Dermis blood vessel endothelial cell (primary cell): ENCODE results near the gene SNX13. TPM values are rescaled to one million over a fixed set of nuclear protein-coding genes. Genes with fewer than 3 reads are reported as not detected.

ENCODE experiments used
- DNase-seq: peaks from one replicate; pipeline ENCODE4 v3.0.0; 2010
- total RNA-seq: library from RNA; depleted of rRNA; stranded (reverse); fragments of >200 nt; gene quantifications from 2 replicates; pipeline ENCODE4 v1.2.3, GENCODE V29; 2014

The SNX13 gene
- total RNA-seq, 1 donor from 2014 or later, result 35.1 TPM

DNA sequence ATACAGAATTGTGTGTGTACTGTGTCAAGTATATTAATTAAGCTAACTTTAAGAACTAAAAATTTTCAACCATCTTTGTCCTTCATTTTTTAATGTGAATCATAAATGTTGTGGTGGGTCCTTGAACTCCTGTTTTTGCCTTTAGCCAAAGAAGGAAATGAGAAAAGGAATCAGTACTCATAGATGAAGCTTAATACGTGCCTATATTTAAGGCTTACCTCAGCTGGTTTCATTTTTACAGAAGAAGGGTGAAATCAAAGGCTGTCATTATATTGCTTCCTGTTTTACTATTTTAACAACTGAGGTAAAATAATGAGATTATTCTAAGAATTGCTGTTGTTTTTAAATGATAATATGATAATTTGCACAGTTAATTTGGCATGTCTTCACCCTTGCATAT lies 6.3 kb upstream of the SNX13 start:
- DNase-seq, result no peak

DNA sequence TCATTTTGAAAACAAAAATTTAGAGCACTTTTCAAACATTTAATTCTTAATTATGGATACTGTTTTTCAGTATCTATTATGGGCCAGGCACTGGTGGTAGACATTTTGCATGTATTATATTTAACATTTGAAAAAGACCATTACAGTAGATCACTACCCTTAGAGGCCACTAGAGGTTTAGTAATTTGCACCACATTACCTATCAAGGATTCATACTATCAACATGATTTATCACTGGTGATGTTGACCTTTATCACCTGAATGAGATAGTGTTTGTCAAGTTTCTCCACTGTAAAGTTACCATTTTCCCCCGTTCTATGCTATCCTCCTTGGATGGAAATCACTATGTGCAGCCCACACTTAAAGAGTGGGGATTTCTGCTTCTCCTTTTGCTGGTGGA lies 4.4 kb upstream of the SNX13 start:
- DNase-seq, result no peak

DNA sequence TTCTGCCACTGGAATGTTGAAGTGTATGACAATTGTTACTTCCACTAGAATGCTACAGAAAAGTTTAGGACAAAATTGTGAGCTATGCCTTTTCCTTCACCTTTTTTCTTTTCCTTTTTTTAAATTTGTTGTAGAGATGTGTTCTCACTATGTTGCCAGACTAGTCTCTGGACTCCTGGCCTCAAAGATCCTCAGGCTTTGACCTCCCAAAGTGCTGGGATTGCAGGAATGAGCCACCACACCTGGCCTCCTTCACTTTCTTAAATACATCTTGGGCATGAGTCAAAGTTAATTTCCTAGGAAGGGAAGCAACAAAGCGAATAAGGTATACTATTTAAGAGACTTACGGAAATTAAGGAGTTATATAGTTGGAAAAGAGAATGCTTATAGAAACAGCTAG lies 2.7 kb upstream of the SNX13 start:
- no peak for DNase-seq

DNA sequence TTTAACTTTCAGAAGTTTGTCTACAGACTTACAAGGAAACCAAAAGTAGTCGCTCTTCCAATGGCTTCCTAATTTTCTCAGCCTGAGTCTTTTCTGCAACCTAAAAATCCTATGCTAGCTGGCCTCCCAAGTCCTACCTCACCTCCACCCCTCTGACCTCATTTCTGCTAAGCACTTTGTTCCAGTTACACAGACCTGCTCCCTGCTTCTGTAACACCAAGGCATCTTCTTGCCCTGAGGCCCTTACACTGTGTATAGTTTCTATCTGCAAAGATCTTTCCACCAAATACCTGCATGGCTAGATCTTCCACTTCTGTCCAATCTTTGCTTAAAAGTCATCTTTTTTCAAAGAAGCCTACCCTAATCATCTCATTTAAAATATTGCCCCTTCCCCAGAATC lies 1.9 kb upstream of the SNX13 start:
- DNase-seq, result no peak

DNA sequence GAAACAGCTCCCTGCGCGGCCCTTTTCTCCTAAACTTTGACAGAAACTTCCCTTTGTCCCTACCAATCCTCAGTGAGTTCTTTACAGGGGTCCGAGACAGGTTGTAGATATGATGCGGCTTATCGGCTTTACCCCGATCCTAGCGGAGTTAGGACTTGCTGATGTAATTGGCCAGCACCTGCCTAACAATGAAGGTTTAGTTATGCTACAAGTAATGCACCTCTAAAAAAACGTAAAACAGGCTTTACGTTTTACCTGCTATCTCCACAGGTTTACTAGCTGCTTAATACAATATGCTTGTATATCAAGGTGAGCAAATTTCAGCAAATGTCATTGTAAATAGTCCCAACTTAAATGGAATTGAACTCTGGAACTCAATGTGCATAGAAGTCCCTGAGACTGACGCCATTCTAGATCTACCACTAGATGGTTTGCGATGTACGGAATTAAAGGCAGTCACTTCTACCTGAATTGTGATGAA lies 697 bp upstream of the SNX13 start:
- peak; percentile 26 for DNase-seq

DNA sequence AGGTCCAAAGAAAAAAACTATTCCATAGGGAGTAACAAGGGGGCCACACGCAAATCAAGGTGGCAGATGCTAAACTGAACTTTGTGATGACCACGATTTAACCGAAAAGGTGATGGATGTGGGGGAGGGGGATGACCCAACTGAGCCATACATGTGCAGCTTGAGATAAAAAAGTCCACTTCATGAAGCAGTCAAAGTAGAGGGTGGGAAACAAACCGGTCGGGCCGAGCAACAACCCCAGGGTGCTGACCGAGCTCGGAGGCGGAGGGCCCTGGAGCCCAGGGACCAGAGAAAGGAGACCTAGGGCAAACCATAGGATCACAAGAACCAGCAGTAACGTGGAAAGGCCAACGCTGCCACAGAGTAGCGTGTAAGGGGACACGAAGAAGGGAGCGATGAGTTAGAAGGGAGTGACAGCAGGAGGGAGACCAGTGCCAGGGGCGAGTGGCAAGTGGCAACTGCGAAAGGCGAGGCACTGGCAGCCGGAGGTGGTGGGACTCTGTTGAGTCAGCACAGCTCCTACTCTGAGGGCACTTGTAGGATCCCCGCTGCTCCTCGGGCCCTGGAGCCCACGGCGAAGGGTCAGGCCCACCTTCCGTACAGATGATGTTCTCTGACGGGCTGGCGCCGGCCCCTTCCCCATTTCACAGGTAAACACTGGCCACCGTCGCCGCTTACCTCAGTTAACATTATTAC lies 540 bp downstream of the SNX13 start:
- peak; percentile 56 for DNase-seq

DNA sequence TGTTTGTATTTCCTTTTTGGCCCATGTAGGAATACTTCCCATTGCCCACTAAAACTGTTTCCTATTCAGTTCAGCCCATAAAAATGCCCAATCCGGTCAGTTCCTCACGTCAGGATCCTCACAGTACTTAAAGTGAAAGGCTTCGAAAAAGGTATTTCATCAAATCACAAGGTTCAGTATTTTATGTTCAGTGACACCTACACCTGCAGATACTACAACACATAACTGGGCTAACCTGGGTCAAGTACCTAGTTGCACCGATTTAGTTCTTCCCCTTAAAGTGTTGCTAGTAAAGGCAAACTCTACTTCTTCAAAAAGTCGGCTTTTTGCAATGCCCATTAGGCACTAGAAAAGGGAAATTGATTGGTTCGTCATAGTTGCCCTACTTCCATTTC lies 1.1 kb downstream of the SNX13 start:
- DNase-seq, result peak; percentile 59

DNA sequence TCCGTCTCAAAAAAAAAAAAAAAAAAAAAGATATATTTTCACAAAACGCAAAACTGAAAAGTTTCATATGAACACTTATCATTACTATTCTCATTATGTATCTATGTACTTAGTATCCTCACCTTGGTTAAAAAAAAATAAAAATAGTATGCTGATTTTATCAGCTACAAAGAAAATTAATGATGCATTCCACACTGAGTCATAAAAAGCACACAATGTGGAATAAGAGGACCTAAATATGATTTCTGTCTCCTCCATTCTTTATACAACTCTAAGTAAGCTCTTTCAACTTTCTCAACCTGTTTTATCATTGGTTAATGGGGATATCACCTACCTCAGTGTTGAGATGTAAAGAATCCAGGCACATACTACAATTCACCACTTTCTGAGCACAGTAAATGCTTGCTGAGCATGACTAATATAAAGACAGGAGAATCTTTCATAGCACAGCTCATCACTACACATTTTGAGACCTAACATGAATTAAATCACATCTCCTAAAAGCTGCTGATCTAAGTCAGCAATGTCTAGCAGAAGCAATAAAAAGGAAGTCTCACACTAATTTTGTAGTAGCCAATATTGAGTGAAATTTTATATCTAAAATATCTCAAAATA lies 2.7 kb downstream of the SNX13 start:
- no peak for DNase-seq

DNA sequence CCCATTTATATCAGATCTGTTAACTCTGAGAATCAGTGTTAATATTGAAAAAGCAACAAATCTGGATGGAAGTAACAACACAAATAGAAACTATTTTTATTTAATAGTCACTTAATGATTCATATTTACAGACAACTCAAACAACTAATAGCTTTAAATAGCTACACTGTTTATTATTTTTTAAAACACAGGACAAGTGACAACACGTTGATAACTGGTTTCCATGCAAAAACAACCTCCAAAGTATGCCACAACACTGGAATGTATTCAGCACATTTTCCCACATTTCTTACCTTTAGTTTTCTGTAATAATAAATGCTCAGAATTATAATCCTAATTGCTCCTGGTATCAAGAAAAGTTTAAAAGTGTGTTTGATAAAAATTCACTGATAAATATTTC lies 4.0 kb downstream of the SNX13 start:
- no peak for DNase-seq

DNA sequence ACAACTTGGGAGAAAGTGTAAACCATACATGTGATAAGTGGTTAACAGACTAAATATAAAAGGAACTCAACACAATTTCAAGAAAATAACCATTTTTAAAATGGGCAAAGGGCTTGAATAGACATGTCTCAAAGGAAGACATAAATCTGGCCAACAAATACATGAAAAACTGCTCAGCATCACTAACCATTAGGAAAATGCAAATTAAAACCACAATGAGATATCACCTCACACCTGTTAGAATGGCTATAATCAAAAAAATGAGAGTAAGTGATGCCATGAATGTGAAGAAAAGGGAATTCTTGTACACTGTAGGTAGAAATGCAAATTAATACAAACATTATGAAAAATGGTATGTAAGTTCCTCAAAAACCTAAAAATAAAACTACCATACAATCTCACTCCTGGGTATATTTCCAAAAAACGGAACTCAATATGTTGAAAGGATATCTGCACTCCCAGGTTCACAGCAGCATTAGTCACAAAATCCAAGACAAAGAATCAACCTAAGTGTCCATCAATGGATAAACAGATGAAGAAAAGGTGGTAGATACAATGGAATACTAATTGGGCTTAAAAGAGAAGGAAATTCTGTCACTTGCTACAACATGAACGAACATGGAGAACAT lies 5.6 kb downstream of the SNX13 start:
- DNase-seq, result no peak

DNA sequence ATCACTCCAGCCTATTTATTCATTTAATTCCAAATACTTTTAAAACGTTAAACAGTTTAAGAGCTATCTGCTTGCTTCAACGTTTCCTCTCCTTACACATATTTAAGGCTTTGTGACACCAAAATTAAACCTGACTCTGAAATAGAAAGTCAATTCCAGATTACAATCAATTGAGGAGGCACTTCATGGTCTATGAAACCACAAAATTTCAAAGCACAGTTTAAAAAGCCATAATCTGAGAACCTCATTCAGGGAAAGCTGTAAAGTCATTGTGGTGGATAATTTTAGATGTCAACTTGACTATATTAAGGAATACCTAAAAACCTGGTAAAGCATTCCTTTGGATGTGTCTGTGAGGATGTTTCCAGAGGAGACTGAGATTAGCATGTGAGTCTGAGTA lies 6.2 kb downstream of the SNX13 start:
- no peak for DNase-seq

DNA sequence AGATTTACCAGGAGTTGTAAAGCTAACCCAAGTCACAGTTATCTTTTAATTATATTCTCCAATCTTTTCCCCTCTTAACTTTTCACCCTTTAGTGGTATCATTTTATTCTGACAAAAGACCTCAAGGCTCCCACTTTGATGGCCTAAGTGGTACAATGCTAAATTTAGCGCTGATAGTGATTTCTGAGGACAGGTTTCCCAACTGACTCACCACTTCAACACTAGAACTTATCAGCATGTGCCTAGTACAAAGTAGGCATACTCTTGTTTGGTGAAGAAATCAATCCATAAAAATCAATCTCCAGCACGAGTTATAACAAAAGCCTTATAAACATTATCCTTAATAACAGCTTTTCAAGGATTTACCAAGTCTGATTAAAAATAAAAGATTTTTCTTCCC lies 7.5 kb downstream of the SNX13 start:
- no peak for DNase-seq

DNA sequence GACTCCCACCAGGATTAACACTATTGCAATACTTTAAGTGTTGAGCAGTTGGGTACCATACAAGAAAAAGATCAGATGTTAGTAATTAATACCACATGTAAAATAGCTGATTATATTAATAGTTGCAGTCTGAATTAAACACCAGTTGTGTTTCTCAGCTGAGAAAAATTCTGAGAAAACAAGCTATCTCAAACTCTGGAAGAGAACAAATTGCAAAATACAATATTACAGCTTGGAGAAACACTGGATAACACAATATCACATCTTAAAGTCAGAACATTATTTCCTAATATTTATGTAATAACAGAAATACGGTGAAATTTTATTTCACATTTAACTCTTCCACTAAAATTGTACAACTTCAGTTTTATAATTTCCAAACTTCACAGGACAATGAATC lies 9.2 kb downstream of the SNX13 start:
- no peak for DNase-seq

DNA sequence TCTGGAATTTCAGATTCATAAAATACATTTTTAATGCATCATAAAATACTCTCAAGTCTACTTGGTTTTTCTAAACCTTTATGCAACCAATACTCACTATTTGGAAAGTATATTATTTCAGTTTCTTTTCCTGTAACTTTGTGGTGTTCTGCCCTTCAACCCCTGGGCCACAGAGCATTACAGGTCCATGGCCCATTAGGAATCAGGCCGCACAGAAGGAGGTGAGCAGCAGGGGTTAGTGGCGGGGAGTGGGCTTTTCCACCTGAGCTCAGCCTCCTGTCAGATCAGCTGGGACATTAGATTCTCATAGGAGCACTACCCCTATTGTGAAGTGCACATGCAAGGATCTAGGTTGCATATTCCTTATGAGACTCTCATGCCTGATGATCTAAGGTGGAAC lies 9.7 kb downstream of the SNX13 start:
- DNase-seq, result no peak

DNA sequence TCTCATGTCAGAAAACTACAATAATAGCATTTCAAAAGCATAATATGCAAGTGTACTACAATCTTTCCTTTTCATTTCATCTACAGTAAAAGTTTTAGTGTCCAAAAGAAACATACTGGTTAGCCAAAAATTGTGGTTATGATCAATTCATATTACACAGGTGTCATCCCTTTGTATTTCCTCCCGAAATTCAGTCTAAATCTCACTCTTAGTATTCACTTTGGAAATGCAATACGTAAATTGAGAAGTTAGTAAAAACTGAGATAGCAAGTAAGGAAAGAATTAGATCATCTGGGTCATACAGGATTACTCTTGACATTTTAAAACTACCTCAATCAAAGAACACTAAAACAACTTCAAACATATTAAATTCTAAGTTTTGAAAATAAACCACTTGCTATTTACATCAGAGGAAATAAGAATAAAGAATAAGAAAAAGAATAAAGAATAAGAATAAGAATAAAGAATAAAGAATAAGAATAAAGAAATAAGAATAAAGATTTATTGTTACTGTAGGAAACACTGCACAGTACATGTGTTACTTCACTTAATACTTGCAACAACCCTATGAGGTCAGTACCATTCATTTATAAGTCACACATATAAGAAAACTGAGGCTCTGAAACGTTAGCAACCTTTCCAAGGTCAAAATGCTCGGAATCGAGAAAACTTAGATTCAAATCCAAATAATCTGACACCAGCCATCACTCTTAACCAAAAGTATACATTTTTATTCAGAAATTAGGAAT lies 10.5 kb downstream of the SNX13 start:
- no peak for DNase-seq

DNA sequence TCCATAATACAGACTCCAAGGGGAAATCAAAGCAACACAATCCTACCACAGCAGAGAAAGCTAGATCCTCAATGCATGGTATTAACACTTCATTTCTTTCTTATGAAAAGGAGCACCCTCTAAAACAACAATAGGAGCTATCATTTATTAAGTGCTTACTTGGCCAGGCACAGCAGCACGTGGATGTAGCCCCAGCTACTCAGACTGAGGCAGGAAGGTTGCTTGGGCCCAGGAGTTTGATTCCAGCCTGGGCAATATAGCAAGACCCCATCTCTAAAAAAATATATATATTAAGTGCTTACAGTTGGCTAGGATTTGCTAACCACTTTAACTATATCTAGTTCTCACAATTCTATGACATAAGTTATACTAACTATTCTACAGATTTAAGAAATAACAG lies 12.2 kb downstream of the SNX13 start:
- no peak for DNase-seq

DNA sequence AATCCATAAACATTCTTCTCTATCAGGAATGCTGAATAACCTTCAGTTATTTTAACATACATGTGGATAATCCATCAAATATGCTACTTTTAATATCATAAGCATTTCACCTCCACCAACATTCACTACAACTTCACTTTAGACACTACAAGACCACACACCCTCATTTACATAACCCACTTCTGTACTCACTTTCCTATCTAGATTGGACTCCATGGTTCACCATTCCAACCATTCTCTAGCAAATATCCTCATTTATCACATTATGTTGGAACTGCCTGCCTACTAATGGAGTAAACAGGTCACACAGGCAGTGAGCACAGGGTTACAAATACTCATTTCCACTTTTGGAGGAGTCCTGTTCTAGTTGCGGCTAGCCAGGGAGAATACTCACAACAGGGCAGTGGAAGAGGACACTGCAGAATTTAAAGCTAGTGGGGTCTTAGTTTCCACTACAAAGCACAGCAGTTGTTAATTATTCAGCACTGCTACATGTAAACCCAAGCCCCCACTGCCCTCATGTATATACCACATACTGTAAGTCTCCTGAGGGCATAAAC lies 18.4 kb downstream of the SNX13 start:
- DNase-seq, result no peak

DNA sequence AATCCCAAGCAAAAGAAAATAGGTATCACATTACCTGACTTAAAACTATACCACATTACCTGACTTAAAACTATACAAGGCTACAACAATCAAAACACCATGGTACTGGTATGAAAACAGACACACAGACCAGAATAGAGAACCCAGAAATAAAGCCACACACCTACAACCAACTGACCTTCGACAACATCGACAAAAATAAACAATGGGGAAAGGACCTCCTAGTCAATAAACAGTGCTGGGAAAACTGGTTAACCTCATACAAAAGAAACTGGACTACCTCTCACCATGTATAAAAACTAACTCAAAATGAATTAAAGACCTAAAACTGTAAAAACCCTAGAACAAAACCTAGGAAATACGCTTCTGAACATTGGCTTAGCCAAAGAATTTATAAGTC lies 22.5 kb downstream of the SNX13 start:
- no peak for DNase-seq

DNA sequence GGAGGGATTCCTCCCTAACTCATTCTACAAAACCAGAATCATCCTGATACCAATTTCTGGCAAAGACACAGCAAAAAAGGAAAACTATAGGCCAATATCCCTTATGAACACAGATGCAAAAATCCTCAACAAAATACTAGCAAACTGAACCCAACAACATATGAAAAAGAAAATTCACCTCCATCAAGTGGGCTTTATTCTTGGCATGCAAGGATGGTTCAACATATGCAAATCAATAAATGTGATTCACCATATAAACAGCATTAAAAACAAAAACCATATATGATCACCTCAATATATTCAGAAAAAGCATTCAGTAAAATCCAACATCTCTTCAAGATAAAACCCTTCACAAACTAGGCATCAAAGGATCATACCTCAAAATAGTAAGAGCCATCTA lies 23.5 kb downstream of the SNX13 start:
- DNase-seq, result no peak

DNA sequence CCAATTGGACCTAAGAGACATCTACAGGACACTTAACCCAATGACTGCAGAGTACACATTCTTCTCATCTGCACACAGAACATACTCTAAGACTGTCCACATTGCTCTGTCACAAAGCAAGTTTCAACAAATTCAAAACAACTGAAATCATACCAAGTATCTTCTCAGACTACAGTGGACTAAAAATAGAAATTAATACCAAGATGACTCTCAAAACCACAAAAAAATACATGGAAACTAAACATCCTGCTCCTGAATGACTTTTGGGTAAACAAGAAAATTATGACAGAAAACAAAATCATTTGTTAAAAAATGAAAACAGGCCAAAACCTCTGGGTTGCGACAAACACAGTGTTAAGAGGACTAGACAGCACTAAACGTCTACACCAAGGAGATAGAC lies 24.5 kb downstream of the SNX13 start:
- DNase-seq, result no peak

DNA sequence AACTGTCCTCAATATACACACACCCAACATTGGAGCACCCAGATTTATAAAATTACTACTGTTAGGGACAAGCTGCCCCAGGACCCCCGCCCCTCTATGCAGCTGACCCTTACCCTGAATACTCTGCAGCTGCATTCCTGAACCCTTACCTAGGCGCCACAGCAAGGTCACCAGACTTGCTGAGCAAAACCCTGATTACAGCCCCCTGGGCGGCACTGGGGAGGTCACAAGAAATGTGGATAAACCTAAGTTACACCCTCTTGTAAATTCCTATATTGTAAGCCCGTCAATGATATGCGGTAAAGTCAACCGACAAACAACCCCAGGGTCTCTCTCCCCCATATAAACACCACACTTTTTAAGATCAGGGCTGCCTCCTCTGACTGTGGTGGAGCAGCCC lies 25.1 kb downstream of the SNX13 start:
- no peak for DNase-seq

DNA sequence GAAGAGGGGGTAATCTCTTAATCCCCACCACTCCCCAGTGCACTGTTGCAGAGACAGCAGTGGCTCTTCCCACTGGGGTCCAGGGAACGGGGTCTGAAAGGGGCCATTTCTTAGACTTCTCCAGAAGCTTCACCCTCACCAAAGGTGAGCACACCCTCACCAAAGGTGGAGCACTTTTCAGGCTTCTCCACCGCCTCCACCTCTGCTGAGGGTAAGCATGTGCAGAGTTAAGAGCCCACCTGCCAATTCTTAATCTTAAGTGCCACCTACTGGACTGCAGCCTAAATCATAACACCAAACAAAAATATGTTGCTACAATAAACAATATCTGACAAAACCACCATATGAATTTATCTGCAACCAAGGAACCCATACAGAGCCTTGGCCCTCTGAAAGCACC lies 27.0 kb downstream of the SNX13 start:
- DNase-seq, result no peak

DNA sequence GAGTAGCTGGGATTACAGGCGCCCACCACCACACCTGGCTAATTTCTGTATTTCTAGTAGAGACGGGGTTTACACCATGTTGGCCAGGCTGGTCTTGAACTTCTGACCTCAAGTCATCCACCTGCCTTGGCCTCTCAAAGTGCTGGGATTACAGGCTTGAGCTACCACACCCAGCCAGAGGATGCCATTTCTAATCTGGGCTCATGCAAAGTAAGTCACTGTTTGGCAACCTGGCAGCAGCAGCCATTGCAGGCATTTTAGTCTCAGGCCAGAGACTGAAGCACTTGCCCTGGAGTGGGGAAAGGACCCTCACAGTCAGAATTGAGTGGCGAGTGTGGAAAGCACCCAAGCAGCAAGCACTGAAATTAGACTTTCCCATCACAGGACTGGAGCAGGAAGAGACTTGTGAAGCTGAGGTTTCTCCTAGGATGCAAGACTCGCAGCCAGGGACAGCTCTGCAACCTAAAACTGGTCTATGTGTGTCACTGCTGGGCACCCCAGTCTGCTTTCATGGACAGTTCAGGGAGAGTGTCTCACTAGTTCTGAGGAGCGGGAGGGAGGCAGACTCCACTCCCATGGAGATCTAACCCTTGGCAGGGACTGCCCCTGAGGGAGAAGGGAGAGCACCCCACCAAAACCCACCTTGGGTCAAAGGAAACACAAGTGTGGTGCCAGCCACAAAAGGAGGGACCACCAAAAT lies 27.6 kb downstream of the SNX13 start:
- DNase-seq, result no peak
